BLaER1 treated with 17β-estradiol and CSF1 and Interleukin-3, amounts not matched to agents 10 nM and 100 nM (cell line): ENCODE data around the gene KRTAP10-7.
"Not testable (repeated sequence)": the region's sequence is repeated elsewhere in the genome, so short reads cannot be mapped to it uniquely, and the experiment has no call there.

ENCODE experiments used
- H3K27ac ChIP-seq, 11 experiments: shearing (Covaris generic); formaldehyde crosslinking; 2 replicates each; pipeline ENCODE4 v1.8.1; 2022
- H3K27me3 ChIP-seq, 11 experiments: shearing (Covaris generic); formaldehyde crosslinking; 2 replicates each; pipeline ENCODE4 v1.8.1; 2022
- H3K36me3 ChIP-seq, 11 experiments: shearing (Covaris generic); formaldehyde crosslinking; 2 replicates each; pipeline ENCODE4 v1.8.1; 2022
- H3K4me1 ChIP-seq, 10 experiments: shearing (Covaris generic); formaldehyde crosslinking; 2 replicates each; pipeline ENCODE4 v1.8.1; 2022
- H3K4me2 ChIP-seq, 11 experiments: shearing (Covaris generic); formaldehyde crosslinking; 2 replicates each; pipeline ENCODE4 v1.8.1; 2022
- H3K4me3 ChIP-seq, 10 experiments: shearing (Covaris generic); formaldehyde crosslinking; 2 replicates each; pipeline ENCODE4 v1.8.1; 2022
- H3K9ac ChIP-seq, 11 experiments: shearing (Covaris generic); formaldehyde crosslinking; 2 replicates each; pipeline ENCODE4 v1.8.1; 2022
- H3K9me3 ChIP-seq, 11 experiments: shearing (Covaris generic); formaldehyde crosslinking; replicated peaks in 1 of 11; 2 replicates each; pipeline ENCODE4 v1.8.1; 2022
- H4K20me1 ChIP-seq, 11 experiments: shearing (Covaris generic); formaldehyde crosslinking; 2 replicates each; pipeline ENCODE4 v1.8.1; 2022
- Cebpa-rat ChIP-seq, 11 experiments: shearing (Covaris generic); IDR thresholded peaks; 2 replicates each; pipeline ENCODE4 v1.8.1; 2022

Gene KRTAP10-7

GRCh38 chr21:44583089-44583799, 17.2 kb upstream of the KRTAP10-7 start:
- Histone ChIP-seq H3K4me1 (peaks cover 0 to 14% (median 2%) of the 10 kb centered on the region in 10 experiments; a peak in 7 of 20 replicates), H3K27me3 (no peaks in the 10 kb centered on the region), H3K9me3 (peaks cover 41 to 56% (median 45%) of the 10 kb centered on the region in 11 experiments), H3K9ac (no peak overlapping the region), H3K4me3 (no peak overlapping the region), H4K20me1 (no peaks in the 10 kb centered on the region), H3K27ac (no peak overlapping the region), H3K36me3 (no peaks in the 10 kb centered on the region), H3K4me2 (no peak overlapping the region)
- no peak for TF ChIP-seq Cebpa-rat (IDR thresholded peaks at IDR 0.05)

DNA sequence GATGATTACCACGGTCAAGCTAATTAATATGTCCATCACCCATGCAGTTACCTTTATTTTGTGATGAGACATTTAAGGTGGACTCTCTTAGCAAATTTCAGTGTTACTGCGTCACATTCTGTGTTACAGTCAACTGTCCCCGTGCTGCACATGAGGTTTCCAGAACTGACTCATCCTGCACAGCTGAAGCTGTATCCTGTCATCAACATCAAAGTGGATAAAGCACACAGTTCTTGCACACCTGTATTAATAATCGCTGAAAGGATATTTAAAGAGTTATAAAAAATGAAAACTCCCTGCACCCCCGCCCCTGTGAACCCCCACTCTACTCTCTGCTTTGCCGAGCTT, 16.6 kb upstream of the KRTAP10-7 start:
- no peaks in the 10 kb centered on the region for H4K20me1 ChIP-seq
- H3K4me2 ChIP-seq: no peak overlapping the region
- no peaks in the 10 kb centered on the region for H3K36me3 ChIP-seq
- TF ChIP-seq Cebpa-rat (IDR thresholded peaks at IDR 0.05): no peak
- H3K9ac ChIP-seq: no peak overlapping the region
- H3K4me1 ChIP-seq: peaks cover 0 to 14% (median 2%) of the 10 kb centered on the region in 10 experiments; a peak in 7 of 20 replicates
- H3K9me3 ChIP-seq: peaks cover 36 to 51% (median 40%) of the 10 kb centered on the region in 11 experiments
- no peak overlapping the region for H3K27ac ChIP-seq
- no peak overlapping the region for H3K4me3 ChIP-seq
- H3K27me3 ChIP-seq: no peaks in the 10 kb centered on the region

- Histone ChIP-seq H3K27me3 (no peaks in the 10 kb centered on the region), H3K27ac (no peak overlapping the region), H3K4me1 (peaks cover 0 to 14% (median 2%) of the 10 kb centered on the region in 10 experiments; a peak in 7 of 20 replicates), H3K4me3 (no peak overlapping the region), H3K4me2 (no peak overlapping the region), H4K20me1 (no peaks in the 10 kb centered on the region), H3K9me3 (peaks cover 17 to 31% (median 19%) of the 10 kb centered on the region in 11 experiments), H3K36me3 (no peaks in the 10 kb centered on the region), H3K9ac (no peak overlapping the region)
- no peak for TF ChIP-seq Cebpa-rat (IDR thresholded peaks at IDR 0.05)
Observed at GRCh38 chr21:44585892-44586291, 14.5 kb upstream of the KRTAP10-7 start.

DNA sequence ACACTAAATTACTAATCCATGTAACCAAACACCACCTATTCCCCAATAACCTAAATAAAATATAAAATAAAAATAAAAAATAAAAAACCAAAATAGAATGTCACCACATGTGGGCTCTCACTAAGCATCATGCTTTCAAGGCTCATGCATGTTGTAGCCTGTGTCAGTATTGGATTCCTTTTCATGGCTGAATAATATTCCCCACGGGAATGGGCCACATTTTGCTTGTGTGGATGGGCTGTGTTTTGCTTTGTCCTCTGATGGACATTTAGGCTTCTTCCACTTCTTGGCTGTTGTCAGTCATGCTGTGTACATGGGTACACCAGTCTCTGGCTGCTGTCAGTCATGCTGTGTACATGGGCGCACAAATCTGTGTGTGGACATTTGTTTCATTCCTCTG, 11.3 kb upstream of the KRTAP10-7 start:
- Histone ChIP-seq H3K4me3 (no peak overlapping the region), H3K9me3 (peaks cover 0 to 11% (median 0%) of the 10 kb centered on the region in 11 experiments; a peak in 6 of 22 replicates), H3K36me3 (no peaks in the 10 kb centered on the region), H3K9ac (no peak overlapping the region), H3K4me1 (peaks cover 18 to 26% (median 20%) of the 10 kb centered on the region in 10 experiments), H4K20me1 (no peaks in the 10 kb centered on the region), H3K4me2 (no peak overlapping the region), H3K27me3 (peaks cover 0 to 13% (median 0%) of the 10 kb centered on the region in 11 experiments; a peak in 4 of 22 replicates), H3K27ac (no peak overlapping the region)
- TF ChIP-seq Cebpa-rat (IDR thresholded peaks at IDR 0.05): no peak

GRCh38 chr21:44589586-44590305, 10.7 kb upstream of the KRTAP10-7 start:
- H3K36me3 ChIP-seq: no peaks in the 10 kb centered on the region
- no peak overlapping the region for H3K4me2 ChIP-seq
- H3K27me3 ChIP-seq: peaks cover 0 to 13% (median 0%) of the 10 kb centered on the region in 11 experiments; a peak in 4 of 22 replicates
- H3K4me1 ChIP-seq: peaks cover 21 to 30% (median 26%) of the 10 kb centered on the region in 10 experiments
- H3K27ac ChIP-seq: no peak overlapping the region
- no peaks in the 10 kb centered on the region for H4K20me1 ChIP-seq
- no peak overlapping the region for H3K4me3 ChIP-seq
- H3K9me3 ChIP-seq: peaks cover 0 to 11% (median 0%) of the 10 kb centered on the region in 11 experiments; a peak in 6 of 22 replicates
- no peak for TF ChIP-seq Cebpa-rat (IDR thresholded peaks at IDR 0.05)
- H3K9ac ChIP-seq: no peak overlapping the region

GRCh38 chr21:44590311-44590721, 10.1 kb upstream of the KRTAP10-7 start:
- Histone ChIP-seq H3K4me3 (no peak overlapping the region), H3K9ac (no peak overlapping the region), H3K4me1 (peaks cover 21 to 36% (median 31%) of the 10 kb centered on the region in 10 experiments), H3K27ac (no peak overlapping the region), H3K9me3 (peaks cover 0 to 10% (median 0%) of the 10 kb centered on the region in 11 experiments; a peak in 6 of 22 replicates), H3K4me2 (no peak overlapping the region), H4K20me1 (no peaks in the 10 kb centered on the region), H3K36me3 (no peaks in the 10 kb centered on the region), H3K27me3 (peaks cover 0 to 13% (median 0%) of the 10 kb centered on the region in 11 experiments; a peak in 4 of 22 replicates)
- TF ChIP-seq Cebpa-rat (IDR thresholded peaks at IDR 0.05): no peak

GRCh38 chr21:44590897-44591800, 9.2 kb upstream of the KRTAP10-7 start:
- H3K4me3 ChIP-seq, H3K36me3 ChIP-seq, H3K9ac ChIP-seq, H3K4me2 ChIP-seq, H3K27ac ChIP-seq, H4K20me1 ChIP-seq, H3K9me3 ChIP-seq: not testable (repeated sequence)
- Histone ChIP-seq H3K27me3 (peaks cover 0 to 13% (median 0%) of the 10 kb centered on the region in 11 experiments; a peak in 4 of 22 replicates), H3K4me1 (peaks cover 21 to 38% (median 32%) of the 10 kb centered on the region in 10 experiments)

- H3K4me2 ChIP-seq, H3K9me3 ChIP-seq, H3K4me3 ChIP-seq, H4K20me1 ChIP-seq, H3K27ac ChIP-seq, H3K36me3 ChIP-seq, H3K9ac ChIP-seq: not testable (repeated sequence)
- Histone ChIP-seq H3K27me3 (peaks cover 0 to 13% (median 0%) of the 10 kb centered on the region in 11 experiments; a peak in 4 of 22 replicates), H3K4me1 (peaks cover 21 to 38% (median 32%) of the 10 kb centered on the region in 10 experiments)
Observed at GRCh38 chr21:44591801-44592130, 8.6 kb upstream of the KRTAP10-7 start.
